Natural killer cell (primary cell): ENCODE measurements around the gene CCDC89. TPM values are rescaled to one million over a fixed set of nuclear protein-coding genes. Genes with fewer than 3 reads are reported as not detected.

Experiments
- ATAC-seq, 3 donors: fragments of 150-1000 bp in 2 of 3; fragments of 200-7000 bp in 1 of 3; cut with Tn5 transposase; 1 replicate in 1 of 3; 2 replicates in 2 of 3; pipeline ENCODE4 v1.10.0; 2021; ENCODE audit warnings: mild to moderate bottlenecking in 2 of 3, moderate library complexity in 2 of 3
- DNase-seq, 2 donors: peaks; one replicate each; pipeline versions ENCODE4 v3.0.0 to v3.0.0-alpha.2; 2013 to 2021; ENCODE audit warnings: mixed read lengths in 1 of 2
- H3K27ac ChIP-seq: one replicate; pipeline ENCODE4 v1.5.1; 2013; ENCODE audit warnings: mild to moderate bottlenecking, low read length
- H3K27me3 ChIP-seq: one replicate; pipeline ENCODE4 v1.6.1; 2013; ENCODE audit warnings: low read length; ENCODE audit not compliant: control insufficient read depth, insufficient read depth
- H3K36me3 ChIP-seq: one replicate; pipeline ENCODE4 v1.6.1; 2013; ENCODE audit warnings: low read length; ENCODE audit not compliant: control insufficient read depth, insufficient read depth
- H3K4me1 ChIP-seq: one replicate; pipeline ENCODE4 v1.6.1; 2013; ENCODE audit warnings: low read length; ENCODE audit not compliant: control insufficient read depth, insufficient read depth
- H3K4me3 ChIP-seq: one replicate; pipeline ENCODE4 v1.5.1; 2013; ENCODE audit warnings: low read length
- H3K9me3 ChIP-seq: one replicate; pipeline ENCODE4 v1.6.1; 2013; ENCODE audit warnings: low read length; ENCODE audit not compliant: control insufficient read depth, insufficient read depth
- H3K27ac Mint-ChIP-seq, 2 donors: one replicate each; pipeline ENCODE4 v1.8.0; 2022; ENCODE audit warnings: mild to moderate bottlenecking in 2 of 2, mixed read lengths in 2 of 2, moderate library complexity in 1 of 2
- H3K27me3 Mint-ChIP-seq, 2 donors: one replicate each; pipeline ENCODE4 v1.8.0; 2022; ENCODE audit warnings: low read depth in 2 of 2, mixed read lengths in 2 of 2
- H3K36me3 Mint-ChIP-seq: one replicate; pipeline ENCODE4 v1.8.0; 2022; ENCODE audit warnings: mixed read lengths
- H3K4me1 Mint-ChIP-seq, 2 donors: one replicate each; pipeline ENCODE4 v1.8.0; 2022; ENCODE audit warnings: mixed read lengths in 2 of 2
- H3K4me3 Mint-ChIP-seq: one replicate; pipeline ENCODE4 v1.8.0; 2022; ENCODE audit warnings: mild to moderate bottlenecking, moderate library complexity, mixed read lengths
- H3K9me3 Mint-ChIP-seq, 2 donors: one replicate each; pipeline ENCODE4 v1.8.0; 2022; ENCODE audit warnings: mixed read lengths in 2 of 2
- CTCF ChIP-seq: fragments of 200-600 bp; IDR thresholded peaks from one replicate; pipeline ENCODE4 v1.8.0; 2022; ENCODE audit warnings: antibody characterized with exemption
- WGBS: methylation state at CpG from one replicate; pipeline ENCODE4 v1.1.7; 2013; ENCODE audit warnings: missing lambda C conversion rate; ENCODE audit not compliant: insufficient coverage; 5-methylcytosine and 5-hydroxymethylcytosine counted together
- intact Hi-C: fragments of 100-400 bp; cut with micrococcal nuclease; formaldehyde crosslinking; loops from one replicate; pipeline ENCODE4 v1.14.2; 2022
- total RNA-seq, 4 donors: library from RNA; stranded (reverse); fragments of 120-200 nt in 1 of 4; gene quantifications; one replicate each; pipeline versions ENCODE4 v1.2.3 to v1.2.4, GENCODE V29; 2013 to 2022

The CCDC89 gene
- under 1 TPM; 0.25 to 0.31 (median 0.25) TPM for total RNA-seq
- 1.2 TPM for total RNA-seq (2013)

- H3K9me3 Mint-ChIP-seq = no peaks in the 10 kb centered on the region
- H3K36me3 ChIP-seq = peaks cover 9% of the 10 kb centered on the region
- no peaks in the 10 kb centered on the region for H3K27me3 ChIP-seq
- ATAC-seq (no peak), DNase-seq (no peak)
- no peaks in the 10 kb centered on the region for H3K27me3 Mint-ChIP-seq
- H3K9me3 ChIP-seq = no peaks in the 10 kb centered on the region
- H3K4me1 Mint-ChIP-seq = peaks cover 26 to 31% of the 10 kb centered on the region in 2 donors
- 91% methylated on average over 13 of the region's 13 CpGs for WGBS
- no peak for TF ChIP-seq CTCF
- peak within 1 kb of the TSS in 1 of 2 donors; percentile 59 for H3K27ac Mint-ChIP-seq
- H3K4me1 ChIP-seq = peaks cover 5% of the 10 kb centered on the region
- peaks cover 10% of the 10 kb centered on the region for H3K36me3 Mint-ChIP-seq
- H3K4me3 Mint-ChIP-seq = peak within 1 kb of the TSS; percentile 9
- H3K27ac ChIP-seq = no peak within 1 kb of the TSS
- H3K4me3 ChIP-seq = no peak within 1 kb of the TSS
- intact Hi-C loops = no loop called here
These were observed at the start of gene CCDC89 for GRCh38 chr11:85685820-85686459. CCDC89 (minus strand) TSS chr11:85686195; CDS start chr11:85686130, 65 bp downstream.

DNA sequence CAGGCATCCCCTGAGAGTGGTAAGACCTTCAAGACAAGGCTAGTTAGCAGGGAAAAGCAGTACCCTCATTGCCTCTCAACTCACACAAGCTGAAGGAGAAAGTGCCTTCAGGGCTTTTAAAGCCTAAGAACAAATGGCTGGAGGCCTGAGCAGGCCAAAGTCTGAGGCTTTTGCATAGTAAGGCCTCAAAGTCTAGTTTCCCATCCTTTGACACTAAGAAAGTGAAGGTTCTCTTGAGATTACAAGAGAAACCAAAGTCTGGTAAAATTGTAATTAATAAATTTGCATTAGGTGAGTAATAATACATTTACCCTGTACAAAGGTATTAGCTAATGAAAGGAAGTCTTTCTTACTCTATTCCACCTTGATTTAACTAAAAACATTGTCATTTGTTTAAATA lies 47.0 kb upstream of the CCDC89 start:
- ATAC-seq (no peak), DNase-seq (no peak)
- H3K4me3 Mint-ChIP-seq = no peak overlapping the region
- H3K4me1 Mint-ChIP-seq = peaks cover 32 to 49% of the 10 kb centered on the region in 2 donors
- no peaks in the 10 kb centered on the region for H3K27me3 ChIP-seq
- H3K4me3 ChIP-seq = no peak overlapping the region
- H3K27ac Mint-ChIP-seq = no peak overlapping the region
- intact Hi-C loops = no loop called here
- H3K36me3 ChIP-seq = peaks cover 27% of the 10 kb centered on the region
- H3K36me3 Mint-ChIP-seq = peaks cover 20% of the 10 kb centered on the region
- H3K4me1 ChIP-seq = peaks cover 5% of the 10 kb centered on the region
- H3K27me3 Mint-ChIP-seq = no peaks in the 10 kb centered on the region
- no peak for TF ChIP-seq CTCF
- H3K27ac ChIP-seq = no peak overlapping the region
- no peaks in the 10 kb centered on the region for H3K9me3 ChIP-seq
- no peaks in the 10 kb centered on the region for H3K9me3 Mint-ChIP-seq

DNA sequence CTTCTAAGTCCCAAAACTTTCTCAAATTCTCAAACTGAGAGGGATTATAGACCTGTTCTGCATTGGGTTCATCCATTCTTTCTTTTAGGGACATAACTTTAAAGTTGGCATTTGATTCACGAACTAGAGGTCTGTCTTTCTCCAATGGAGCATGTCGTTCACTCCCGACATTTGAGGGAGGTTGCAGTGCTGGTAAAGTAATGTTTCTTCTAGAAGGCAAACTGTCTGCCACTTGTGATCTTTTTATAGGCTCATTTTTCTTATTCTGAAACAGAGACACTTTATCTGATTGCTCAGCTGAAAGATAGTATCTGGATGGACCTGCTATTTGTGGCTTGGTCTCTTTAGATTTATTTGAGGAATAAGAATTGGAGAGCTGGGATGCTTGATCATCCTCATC lies 40.4 kb upstream of the CCDC89 start:
- H3K36me3 Mint-ChIP-seq = peaks cover 46% of the 10 kb centered on the region
- 93% methylated on average over 3 of the region's 3 CpGs for WGBS

More for the DNA sequence above, 40.4 kb upstream of the CCDC89 start:
- Mint-ChIP-seq H3K27ac (peak overlapping the region in 1 of 2 donors; percentile 31), H3K4me3 (no peak overlapping the region), H3K9me3 (no peaks in the 10 kb centered on the region), H3K4me1 (peaks cover 21 to 39% of the 10 kb centered on the region in 2 donors), H3K27me3 (no peaks in the 10 kb centered on the region)
- no peaks in the 10 kb centered on the region for H3K27me3 ChIP-seq
- H3K9me3 ChIP-seq = no peaks in the 10 kb centered on the region
- intact Hi-C loops = no loop called here
- H3K4me3 ChIP-seq = no peak overlapping the region
- ATAC-seq = no peak
- no peaks in the 10 kb centered on the region for H3K4me1 ChIP-seq
- TF ChIP-seq CTCF = no peak
- peaks cover 29% of the 10 kb centered on the region for H3K36me3 ChIP-seq
- no peak for DNase-seq
- H3K27ac ChIP-seq = no peak overlapping the region
